ENCODE results near the gene RIN1. TPM values are rescaled to one million over a fixed set of nuclear protein-coding genes. Genes with fewer than 3 reads are reported as not detected.

RIN1 gene
- total and polyA plus RNA-seq, 2 donors (not counting 1 experiment from before 2014, with no cell fraction given) = 0.72 to 1.7 TPM

- Histone ChIP-seq H3K79me2 (ENCODE audit: control insufficient read depth, insufficient read depth, low read length) (peaks cover 35% of the 10 kb centered on the region), H3K36me3 (replicated peaks in 1 of 2; ENCODE audit: control extremely low read depth in 1 of 2, control insufficient read depth in 1 of 2, extremely low read depth in 1 of 2, insufficient read depth in 2 of 2, low read length in 1 of 2) (peaks cover 0 to 11% of the 10 kb centered on the region in 2 experiments), H3K27ac (ENCODE audit: low read length in 2 of 2) (peak overlapping the region; percentile 53 to 88), H3K4me3 (ENCODE audit: control extremely low read depth in 1 of 5, extremely low read depth in 1 of 5, insufficient read depth in 1 of 5, low read depth in 2 of 5, low read length in 4 of 5) (peak overlapping the region; percentile 53 to 86 (median 75)), H3K9me3 (ENCODE audit: control extremely low read depth in 1 of 3, control insufficient read depth in 2 of 3, insufficient read depth in 1 of 3, low read length in 2 of 3) (peaks cover 0 to 4% (median 0%) of the 10 kb centered on the region in 3 donors), H3K9ac (ENCODE audit: low read length) (peak overlapping the region; percentile 95), H2AFZ (ENCODE audit: insufficient read depth, low read depth, low read length, poor library complexity, severe bottlenecking) (peak overlapping the region; percentile 83), H3K4me1 (ENCODE audit: control insufficient read depth in 2 of 2, insufficient read depth in 2 of 2, low read length in 2 of 2) (peaks cover 34 to 42% of the 10 kb centered on the region in 2 donors), H3K27me3 (replicated peaks in 1 of 4; ENCODE audit: control extremely low read depth in 1 of 4, control insufficient read depth in 3 of 4, insufficient read depth in 4 of 4, low read length in 3 of 4) (peaks cover 2 to 33% (median 15%) of the 10 kb centered on the region in 4 experiments), H3K4me2 (replicated peaks; ENCODE audit: low read depth, low read length, poor library complexity, severe bottlenecking) (peak overlapping the region; percentile 94), H4K20me1 (ENCODE audit: control insufficient read depth, insufficient read depth, low read length, poor library complexity, severe bottlenecking) (peaks cover 26% of the 10 kb centered on the region)
- ATAC-seq (ENCODE audit: low read depth) = peak; percentile 36
- intact Hi-C loops (cut with micrococcal nuclease) = loop anchor here (1.0 to 5.0 kb wide), 4 partner anchors 21 to 177 kb away; partner anchors contain the start of genes PELI3, RAB1B and SLC29A2
- peaks cover 37% of the 10 kb centered on the region for H3K4me1 Mint-ChIP-seq
- H3K27ac Mint-ChIP-seq = peak overlapping the region; percentile 94
- CTCF ChIA-PET = interaction anchor here (0.8 to 2.3 kb wide), 7 partner anchors 9 to 238 kb away, joined by 3 to 13 read pairs (median 4); partner anchors contain the start of genes RAB1B and SF3B2
- no peaks in the 10 kb centered on the region for H3K9me3 Mint-ChIP-seq (ENCODE audit: insufficient read depth)
- DNase-seq = no peak
- 13% methylated on average over 31 of the region's 36 CpGs for WGBS (ENCODE audit: insufficient coverage)
- peak overlapping the region; percentile 95 for H3K4me3 Mint-ChIP-seq
- peaks cover 14% of the 10 kb centered on the region for H3K27me3 Mint-ChIP-seq
- POLR2A ChIA-PET = interaction anchor here (1.0 to 1.8 kb wide), 3 partner anchors 22 to 132 kb away, joined by 3 to 13 read pairs (median 7); partner anchors contain the start of gene RAB1B
- TF ChIP-seq CTCF (IDR thresholded peaks at IDR 0.05) (no peak), EZH2 (IDR thresholded peaks at IDR 0.05; ENCODE audit: borderline replicate concordance, insufficient read depth, low read depth, low read length, poor library complexity, severe bottlenecking) (no peak)
Measured at GRCh38 chr11:66289548-66290329, 46.5 kb downstream of the RIN1 start.
